NCI-H345 (cell line): ENCODE results near the gene BROX.
A peak's percentile ranks its signal among the peaks of the same experiment; 100 is the strongest.
"Not testable (repeated sequence)": the region's sequence is repeated elsewhere in the genome, so short reads cannot be mapped to it uniquely, and the experiment has no call there.

Experiments used
- DNase-seq: peaks from one replicate; lab custom pipeline; 2025; lab: John Stamatoyannopoulos, UW

BROX gene

GRCh38 chr1:222712253-222713090 is at the start of gene BROX, which contains the start of gene AIDA:
Gene BROX (plus strand): TSS chr1:222712564. CDS start chr1:222715700, 3,136 bp downstream.
Gene AIDA (minus strand): TSS chr1:222712491. CDS start chr1:222712317, 174 bp downstream.
- DNase-seq = peak; percentile 88

GRCh38 chr1:222663431-222663934 is 48.9 kb upstream of the BROX start:
- DNase-seq = no peak

- DNase-seq = no peak
These were observed 46.4 kb upstream of the BROX start for GRCh38 chr1:222665964-222666363.

- DNase-seq = not testable (repeated sequence)
These were observed 44.2 kb upstream of the BROX start for GRCh38 chr1:222668184-222668583.

- not testable (repeated sequence) for DNase-seq
These were observed 43.3 kb upstream of the BROX start for GRCh38 chr1:222669107-222669506.

- no peak for DNase-seq
These were observed 42.3 kb upstream of the BROX start for GRCh38 chr1:222670110-222670509.

GRCh38 chr1:222680080-222680479 is 32.3 kb upstream of the BROX start:
- DNase-seq = no peak

GRCh38 chr1:222691016-222691415 is 21.3 kb upstream of the BROX start:
- DNase-seq = no peak

- DNase-seq = no peak
These were observed 17.4 kb upstream of the BROX start for GRCh38 chr1:222694927-222695326.

GRCh38 chr1:222696741-222697140 is 15.6 kb upstream of the BROX start:
- DNase-seq = no peak

GRCh38 chr1:222697203-222697602 is 15.2 kb upstream of the BROX start:
- DNase-seq = no peak

- DNase-seq = no peak
These were observed 14.5 kb upstream of the BROX start for GRCh38 chr1:222697826-222698225.

GRCh38 chr1:222702210-222702609 is 10.2 kb upstream of the BROX start:
- DNase-seq = no peak

- DNase-seq = no peak
These were observed 8.1 kb upstream of the BROX start for GRCh38 chr1:222704260-222704659.

- DNase-seq = no peak
These were observed 5.5 kb upstream of the BROX start for GRCh38 chr1:222706815-222707214.

- no peak for DNase-seq
These were observed 2.6 kb upstream of the BROX start for GRCh38 chr1:222709700-222710153.

GRCh38 chr1:222711319-222712252 is 778 bp upstream of the BROX start:
- peak; percentile 39 for DNase-seq

GRCh38 chr1:222713091-222713961 is 962 bp downstream of the BROX start:
- DNase-seq = peak; percentile 97

- no peak for DNase-seq
These were observed 4.0 kb downstream of the BROX start for GRCh38 chr1:222716393-222716792.

GRCh38 chr1:222728746-222729145 is 16.4 kb downstream of the BROX start:
- DNase-seq = no peak

GRCh38 chr1:222730866-222731265 is 18.5 kb downstream of the BROX start:
- DNase-seq = no peak
